ENCODE results near the gene BCAR1. TPM values are rescaled to one million over a fixed set of nuclear protein-coding genes. Genes with fewer than 3 reads are reported as not detected.
"Not testable (repeated sequence)": the region's sequence is repeated elsewhere in the genome, so short reads cannot be mapped to it uniquely, and the experiment has no call there.

Gene BCAR1
- polyA plus RNA-seq, 2 of the 4 experiments (the other 2 are of a cell fraction) = 10.2 to 35.8 TPM

DNA sequence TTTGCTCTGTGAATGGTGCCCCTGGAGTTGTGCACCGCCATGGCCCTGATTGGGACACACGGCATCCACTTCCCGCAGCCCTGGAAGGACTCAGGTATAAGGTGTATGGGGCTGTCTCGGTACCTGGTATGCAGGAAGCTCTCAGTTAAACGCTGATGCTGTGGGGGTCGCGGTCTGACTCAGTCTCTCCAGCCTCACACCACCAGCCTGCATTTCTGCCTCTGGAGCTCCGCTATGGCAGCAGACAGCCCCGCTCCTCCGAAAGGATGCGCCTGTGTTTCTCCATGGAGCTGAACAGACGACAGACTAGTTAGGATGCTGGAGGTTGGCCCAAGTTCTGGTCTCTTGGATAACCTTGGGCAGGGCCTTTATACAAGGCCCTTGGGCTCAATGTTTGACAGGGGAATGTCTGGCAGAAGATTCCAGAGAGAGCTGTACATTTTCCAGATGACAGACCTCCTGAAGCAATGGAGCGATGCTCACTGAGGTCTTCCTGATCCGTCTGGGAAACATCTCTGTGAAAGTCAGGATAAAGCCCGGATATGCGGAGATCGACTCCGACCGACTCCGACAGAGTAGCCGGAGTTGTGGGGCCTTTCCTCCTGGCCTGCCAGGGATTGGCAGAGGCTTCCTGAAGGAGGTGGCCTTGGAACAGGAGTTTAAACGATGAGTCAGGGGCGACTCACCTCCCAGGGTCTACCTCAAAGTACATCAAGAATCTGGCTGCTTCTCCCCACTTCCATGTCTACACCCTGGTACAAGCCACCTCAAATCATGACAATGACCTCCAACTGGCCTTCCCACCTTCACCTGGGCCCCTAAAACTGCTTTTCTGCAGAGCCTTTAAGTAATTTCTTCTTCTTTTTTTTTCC is 21.9 kb upstream of the BCAR1 start:
- WGBS (ENCODE audit: missing lambda C conversion rate) = 81% methylated on average over 22 of the region's 23 CpGs

DNA sequence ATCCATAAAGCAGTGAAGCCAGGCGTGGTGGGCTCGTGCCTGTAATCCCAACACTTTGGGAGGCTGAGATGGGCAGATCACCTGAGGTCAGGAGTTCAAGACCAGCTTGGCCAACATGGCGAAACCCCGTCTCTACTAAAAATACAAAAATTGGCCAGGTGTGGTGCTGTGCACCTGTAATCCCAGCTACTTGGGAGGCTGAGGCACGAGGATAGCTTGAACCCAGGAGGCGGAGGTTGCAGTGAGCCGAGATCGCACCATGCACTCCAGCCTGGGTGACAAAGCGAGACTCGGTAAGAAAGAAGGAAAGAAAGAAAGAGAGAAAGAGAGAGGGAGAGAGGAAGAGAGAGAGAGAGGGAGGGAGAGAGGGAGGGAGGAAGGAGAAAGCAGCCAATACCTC is 21.2 kb upstream of the BCAR1 start:
- ATAC-seq; H3K4me3 ChIP-seq; H3K9me3 ChIP-seq; FAIRE-seq; DNase-seq (ENCODE audit: low read depth in 1 of 2, low spot score in 1 of 2); H3K4me2 ChIP-seq; POLR2A ChIA-PET: not testable (repeated sequence)
- WGBS (ENCODE audit: missing lambda C conversion rate) = 97% methylated on average over 10 of the region's 10 CpGs
- CTCF ChIA-PET = interaction anchor here (0.7 to 3.5 kb wide), 4 partner anchors 11 to 48 kb away, joined by 3 to 19 read pairs (median 6); no protein-coding TSS in a partner anchor
- Histone ChIP-seq H3K4me1 (peaks cover 24% of the 10 kb centered on the region), H3K27ac (peak overlapping the region in 1 of 2 experiments; percentile 28; a peak in 2 of 6 replicates)

More for the DNA sequence above, 21.9 kb upstream of the BCAR1 start:
- Histone ChIP-seq H3K27ac (peak overlapping the region; percentile 28 to 37; a peak in 4 of 6 replicates), H3K9me3 (no peaks in the 10 kb centered on the region), H3K4me2 (peak overlapping the region; percentile 34), H3K4me1 (peaks cover 18% of the 10 kb centered on the region), H3K4me3 (no peak overlapping the region)
- ChIA-PET CTCF (interaction anchor here (0.5 to 3.5 kb wide), 4 partner anchors 10 to 126 kb away, joined by 3 to 19 read pairs (median 6); no protein-coding TSS in a partner anchor), POLR2A (no interaction called here)
- DNase-seq (ENCODE audit: low read depth in 1 of 2, low spot score in 1 of 2) = no peak
- ATAC-seq = peak; percentile 63 to 71; a peak in 5 of 6 replicates
- FAIRE-seq = no peak
- TF ChIP-seq FOSL2 (IDR thresholded peaks at IDR 0.05) = peak; percentile 52
- TF ChIP-seq FOSL2 (CRISPR knock-in tag; IDR thresholded peaks at IDR 0.05) = peak; percentile 55
- TF ChIP-seq HOXB5 (CRISPR knock-in tag; IDR thresholded peaks at IDR 0.05) = no peak
- TF ChIP-seq FOXS1 (CRISPR knock-in tag; IDR thresholded peaks at IDR 0.05) = no peak
- TF ChIP-seq ZFP36 (IDR thresholded peaks at IDR 0.05; ENCODE audit: borderline replicate concordance, partially characterized antibody) = peak; percentile 73
- no peak for TF ChIP-seq ZC3H11A (IDR thresholded peaks at IDR 0.05)

DNA sequence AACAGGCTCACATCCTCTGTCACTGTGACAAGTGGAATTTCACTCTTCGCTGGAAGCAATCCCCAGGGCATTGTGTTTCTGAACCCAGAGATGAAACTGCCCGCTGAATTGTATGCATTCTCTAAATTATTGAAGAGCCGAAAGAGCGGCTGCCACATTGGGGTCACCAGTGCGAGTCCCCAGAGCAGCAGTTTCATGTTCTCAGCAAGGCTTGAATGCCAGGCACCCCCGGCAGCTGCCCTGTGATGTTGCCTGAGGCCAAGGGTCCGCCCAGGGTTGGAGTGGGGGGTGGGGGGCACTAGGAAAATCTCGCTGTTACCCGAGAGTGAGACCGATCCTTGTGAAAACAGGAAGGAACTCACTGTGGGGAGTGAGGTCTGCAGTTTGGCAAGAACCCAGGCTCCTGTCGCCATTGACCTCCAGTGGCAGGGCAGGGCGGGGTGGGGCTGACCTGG is 20.7 kb upstream of the BCAR1 start:
- Histone ChIP-seq H3K4me1 (peaks cover 29% of the 10 kb centered on the region), H3K9me3 (no peaks in the 10 kb centered on the region), H3K4me2 (no peak overlapping the region), H3K27ac (no peak overlapping the region), H3K4me3 (no peak overlapping the region)
- 89% methylated on average over 9 of the region's 12 CpGs for WGBS (ENCODE audit: missing lambda C conversion rate)
- DNase-seq (ENCODE audit: low read depth in 1 of 2, low spot score in 1 of 2) (no peak), FAIRE-seq (no peak), ATAC-seq (no peak)
- ChIA-PET CTCF (interaction anchor here (0.6 to 3.5 kb wide), 6 partner anchors 11 to 301 kb away, joined by 3 to 19 read pairs (median 3); no protein-coding TSS in a partner anchor), POLR2A (no interaction called here)
- TF ChIP-seq JUN (IDR thresholded peaks at IDR 0.05) (no peak), TP53 (CRISPR knock-in tag; IDR thresholded peaks at IDR 0.05) (no peak), CHD2 (IDR thresholded peaks at IDR 0.05; ENCODE audit: low read length, partially characterized antibody) (no peak), FOSL2 (IDR thresholded peaks at IDR 0.05) (no peak), FOSL2 (CRISPR knock-in tag; IDR thresholded peaks at IDR 0.05) (no peak), KDM1A (IDR thresholded peaks at IDR 0.05; ENCODE audit: low read depth) (no peak), MAZ (IDR thresholded peaks at IDR 0.05; ENCODE audit: borderline replicate concordance, low read depth, low read length) (no peak), HOXB5 (CRISPR knock-in tag; IDR thresholded peaks at IDR 0.05) (no peak), HOXA7 (CRISPR knock-in tag; IDR thresholded peaks at IDR 0.05) (no peak), EHMT2 (IDR thresholded peaks at IDR 0.05; ENCODE audit: low read depth) (no peak), TFCP2L1 (CRISPR knock-in tag; IDR thresholded peaks at IDR 0.05) (no peak), ESRRA (IDR thresholded peaks at IDR 0.05; ENCODE audit: borderline replicate concordance, low read length) (no peak), RFX5 (IDR thresholded peaks at IDR 0.05) (no peak), JUNB (IDR thresholded peaks at IDR 0.05) (no peak), POLR2A (IDR thresholded peaks at IDR 0.05; ENCODE audit: low read length) (no peak), CBX2 (IDR thresholded peaks at IDR 0.05; ENCODE audit: borderline replicate concordance, low read depth) (no peak), HDAC2 (IDR thresholded peaks at IDR 0.05) (no peak)
- TF ChIP-seq, protein P1, sequence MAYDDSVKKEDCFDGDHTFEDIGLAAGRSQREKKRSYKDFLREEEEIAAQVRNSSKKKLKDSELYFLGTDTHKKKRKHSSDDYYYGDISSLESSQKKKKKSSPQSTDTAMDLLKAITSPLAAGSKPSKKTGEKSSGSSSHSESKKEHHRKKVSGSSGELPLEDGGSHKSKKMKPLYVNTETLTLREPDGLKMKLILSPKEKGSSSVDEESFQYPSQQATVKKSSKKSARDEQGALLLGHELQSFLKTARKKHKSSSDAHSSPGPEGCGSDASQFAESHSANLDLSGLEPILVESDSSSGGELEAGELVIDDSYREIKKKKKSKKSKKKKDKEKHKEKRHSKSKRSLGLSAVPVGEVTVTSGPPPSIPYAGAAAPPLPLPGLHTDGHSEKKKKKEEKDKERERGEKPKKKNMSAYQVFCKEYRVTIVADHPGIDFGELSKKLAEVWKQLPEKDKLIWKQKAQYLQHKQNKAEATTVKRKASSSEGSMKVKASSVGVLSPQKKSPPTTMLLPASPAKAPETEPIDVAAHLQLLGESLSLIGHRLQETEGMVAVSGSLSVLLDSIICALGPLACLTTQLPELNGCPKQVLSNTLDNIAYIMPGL (CRISPR knock-in tag; IDR thresholded peaks at IDR 0.05; ENCODE audit: borderline replicate concordance) = no peak
- TF ChIP-seq, protein P2, sequence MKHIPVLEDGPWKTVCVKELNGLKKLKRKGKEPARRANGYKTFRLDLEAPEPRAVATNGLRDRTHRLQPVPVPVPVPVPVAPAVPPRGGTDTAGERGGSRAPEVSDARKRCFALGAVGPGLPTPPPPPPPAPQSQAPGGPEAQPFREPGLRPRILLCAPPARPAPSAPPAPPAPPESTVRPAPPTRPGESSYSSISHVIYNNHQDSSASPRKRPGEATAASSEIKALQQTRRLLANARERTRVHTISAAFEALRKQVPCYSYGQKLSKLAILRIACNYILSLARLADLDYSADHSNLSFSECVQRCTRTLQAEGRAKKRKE (CRISPR knock-in tag; IDR thresholded peaks at IDR 0.05; ENCODE audit: low read depth) = no peak
